ENCODE measurements around the gene NODAL. TPM values are rescaled to one million over a fixed set of nuclear protein-coding genes. Genes with fewer than 3 reads are reported as not detected.

NODAL gene
- total RNA-seq, 1 donor from 2014 or later: 0.38 TPM

DNA sequence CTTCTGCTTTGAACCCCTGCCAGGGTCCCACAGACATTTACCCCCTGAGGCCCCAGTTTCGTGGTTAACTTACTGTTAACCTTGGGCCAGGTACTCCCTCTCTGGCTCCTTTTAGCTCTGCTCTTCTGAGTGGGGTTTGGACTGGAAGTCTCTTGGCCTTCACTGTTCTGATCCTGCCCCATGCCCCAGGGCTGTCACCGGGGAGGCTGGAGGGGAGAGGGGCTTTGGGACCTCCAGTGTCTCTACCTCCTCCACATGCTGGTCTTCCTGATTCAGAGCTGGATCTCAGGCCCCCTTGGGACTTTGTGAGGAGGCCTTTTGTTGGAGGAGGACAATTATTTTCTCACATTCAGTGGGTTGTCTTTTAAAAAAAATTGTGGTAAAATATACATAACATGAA, 24.4 kb upstream of the NODAL start:
- intact Hi-C loops (cut with DNase I): no loop called here
- no peak for DNase-seq (ENCODE audit: low spot score)

DNA sequence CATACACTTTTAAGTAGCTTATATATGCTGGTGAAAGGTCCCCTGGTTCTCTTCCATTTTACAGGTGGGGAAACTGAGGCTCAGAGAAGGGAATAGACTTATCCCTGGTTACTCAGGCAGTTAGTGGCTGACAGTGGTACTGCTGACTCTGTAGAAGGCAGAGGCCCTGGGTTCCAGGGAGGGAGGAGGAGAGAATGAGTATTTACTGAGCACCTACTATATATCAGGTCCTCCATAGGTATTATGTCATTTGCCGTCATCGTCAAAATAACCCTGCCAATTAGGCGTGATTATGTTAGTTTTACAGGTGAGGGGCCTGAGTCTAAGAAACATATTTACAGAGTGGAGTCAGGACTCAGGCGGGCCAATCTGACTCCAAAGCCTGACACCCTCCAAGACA, 23.8 kb upstream of the NODAL start:
- no peak for DNase-seq (ENCODE audit: low spot score)
- intact Hi-C loops (cut with DNase I): no loop called here

DNA sequence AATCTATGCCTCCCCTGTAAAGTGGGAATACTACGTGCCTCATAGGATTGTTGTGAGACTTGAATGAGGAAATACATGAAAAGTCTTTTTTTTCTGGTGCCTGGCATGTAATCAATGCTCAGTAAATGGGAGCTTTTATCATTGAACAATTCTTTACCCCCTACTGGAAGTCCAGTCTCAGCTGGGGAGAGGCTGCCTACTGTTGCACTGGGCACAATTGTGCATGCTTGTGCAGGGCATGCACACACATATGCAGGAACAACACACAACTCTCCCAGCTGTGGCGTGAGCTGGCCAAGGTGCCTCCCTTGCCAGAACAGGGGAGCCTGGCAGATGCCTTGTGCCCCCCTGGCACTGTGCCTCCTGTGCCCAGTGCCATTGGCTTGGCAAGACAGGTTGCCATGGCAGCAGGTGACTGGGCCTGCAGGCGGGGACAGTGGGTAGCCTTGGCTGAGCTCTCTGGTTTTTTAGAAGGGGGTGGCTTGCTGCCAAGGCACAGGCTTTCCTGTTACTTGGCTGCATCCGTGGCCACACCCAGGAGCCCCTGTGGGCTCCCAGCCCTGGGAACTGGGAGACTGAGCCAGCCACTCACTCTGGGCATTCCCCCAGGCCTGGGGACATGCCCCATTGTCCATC, 21.0 kb upstream of the NODAL start:
- intact Hi-C loops (cut with DNase I): loop anchor here (5.0 kb wide), 2 partner anchors 295 to 425 kb away; partner anchors contain the start of gene PCBD1
- DNase-seq (ENCODE audit: low spot score): peak; percentile 88

DNA sequence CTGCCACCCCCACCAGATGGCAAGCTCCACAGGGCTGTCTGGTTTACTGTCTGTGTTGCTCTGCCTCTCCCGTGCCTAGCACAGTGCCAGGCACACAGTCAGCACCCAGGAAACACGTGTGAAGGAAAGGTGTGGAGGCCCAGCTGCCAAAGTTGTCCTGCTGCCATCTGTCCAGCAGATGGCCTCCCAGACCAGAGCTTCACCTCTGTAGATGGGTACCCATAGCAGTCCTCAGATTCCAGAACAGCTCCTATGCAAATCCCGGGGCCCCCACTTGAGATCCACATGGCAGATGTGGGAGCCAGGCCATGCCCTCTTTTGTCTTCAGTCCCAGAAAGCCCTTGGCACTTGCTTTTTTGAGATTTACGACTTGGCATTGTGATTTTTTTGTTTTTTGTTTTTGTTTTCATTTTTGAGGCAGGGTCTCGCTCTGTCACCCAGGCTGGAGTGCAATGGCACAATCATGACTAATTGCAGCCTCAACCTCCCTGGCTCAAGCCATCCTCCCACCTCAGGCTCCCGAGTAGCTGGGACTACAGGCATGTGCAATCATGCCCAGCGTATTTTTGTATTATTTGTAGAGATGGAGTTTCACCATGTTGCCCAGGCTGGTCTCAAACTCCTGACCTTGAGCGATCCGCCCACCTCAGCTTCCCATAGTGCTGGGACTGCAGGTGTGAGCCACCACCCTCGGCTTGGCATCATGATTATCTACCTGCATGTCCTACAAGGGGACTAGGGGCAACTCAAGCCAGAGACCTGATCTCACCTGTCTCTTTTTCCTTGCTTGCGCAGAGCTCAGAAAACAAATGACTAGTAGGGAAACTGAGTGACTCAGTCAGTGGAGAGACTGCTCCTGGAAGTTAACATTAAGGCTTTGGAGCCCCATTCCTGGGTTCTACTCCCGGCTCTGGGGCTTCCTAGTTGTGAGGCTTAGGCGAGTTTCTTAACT, 20.2 kb upstream of the NODAL start:
- DNase-seq (ENCODE audit: low spot score): no peak
- intact Hi-C loops (cut with DNase I): loop anchor here (1.0 to 5.0 kb wide), 3 partner anchors 79 to 426 kb away; partner anchors contain the start of gene PCBD1

DNA sequence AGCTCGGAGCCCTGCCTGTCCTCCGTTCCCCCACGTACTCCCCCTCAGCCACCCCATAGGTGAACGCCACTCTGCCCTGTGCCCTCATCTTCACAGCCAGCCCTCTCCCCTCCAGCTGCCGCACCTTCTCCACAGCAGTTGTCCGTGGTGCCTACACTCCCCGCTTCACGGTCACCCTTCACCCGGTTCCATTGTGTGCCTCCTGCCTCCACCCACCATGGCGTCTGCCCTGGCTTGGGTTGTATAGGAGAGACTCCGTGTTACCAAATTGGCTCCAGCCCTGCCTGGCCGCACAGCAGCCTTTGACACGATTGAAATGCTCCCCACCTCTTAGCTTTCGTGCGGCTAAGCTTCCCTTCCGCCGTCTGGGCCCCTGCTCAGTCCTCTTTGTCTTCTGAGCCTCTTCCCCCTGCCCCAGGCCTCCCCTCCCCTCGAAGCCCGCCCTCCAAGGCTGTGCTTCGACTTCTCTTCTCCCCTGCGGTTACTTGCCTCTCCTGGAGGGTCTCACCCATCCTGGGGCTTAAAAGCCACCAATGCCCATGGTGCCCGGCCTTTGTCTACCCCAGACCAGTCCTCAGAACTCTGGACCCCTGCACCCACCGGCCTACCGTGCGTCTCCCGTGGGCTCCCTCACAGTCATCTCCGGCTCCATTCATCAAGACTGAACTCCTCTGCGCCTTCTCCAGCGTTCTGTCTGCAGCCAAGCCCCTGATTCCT, 18.5 kb upstream of the NODAL start:
- intact Hi-C loops (cut with DNase I): loop anchor here (2.0 to 5.0 kb wide), 3 partner anchors 27 to 427 kb away; partner anchors contain the start of gene PCBD1
- no peak for DNase-seq (ENCODE audit: low spot score)

DNA sequence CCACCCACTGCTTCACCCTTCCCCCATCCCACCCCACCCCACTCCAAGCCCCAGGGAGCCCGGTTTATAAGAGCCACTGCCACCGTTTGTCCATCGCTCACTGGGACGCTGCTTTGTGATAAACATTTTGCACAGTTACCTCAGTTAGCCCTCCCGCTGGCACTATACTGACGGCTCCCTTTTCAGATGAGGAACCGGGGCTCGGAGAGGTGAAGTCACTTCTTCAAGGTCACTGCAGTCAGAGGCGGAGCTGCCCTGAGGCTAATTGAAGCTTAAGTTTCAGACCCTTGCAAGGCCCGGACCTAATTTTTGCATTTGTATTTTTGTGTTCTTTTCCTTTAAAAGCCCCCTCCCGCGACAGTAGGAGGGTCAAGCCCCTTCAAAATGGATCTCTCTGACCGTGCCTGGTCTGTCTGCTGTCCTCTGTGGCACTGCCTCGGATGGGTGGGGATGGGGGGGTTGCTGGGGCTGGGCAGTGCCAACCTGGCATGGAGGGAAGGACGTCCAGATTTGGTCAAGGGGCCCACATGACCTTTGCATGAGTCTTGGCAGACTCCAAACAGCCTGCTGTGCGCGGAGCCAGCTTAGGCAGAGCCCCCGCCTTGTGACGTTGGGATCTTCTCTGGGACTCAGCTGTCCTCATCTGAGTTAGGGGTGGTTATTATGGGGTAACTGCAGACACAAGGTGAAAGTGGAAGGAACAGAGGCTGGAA, 17.7 kb upstream of the NODAL start:
- no peak for DNase-seq (ENCODE audit: low spot score)
- intact Hi-C loops (cut with DNase I): loop anchor here (2.0 kb wide), 1 partner anchor 26 kb away; no protein-coding TSS in a partner anchor

DNA sequence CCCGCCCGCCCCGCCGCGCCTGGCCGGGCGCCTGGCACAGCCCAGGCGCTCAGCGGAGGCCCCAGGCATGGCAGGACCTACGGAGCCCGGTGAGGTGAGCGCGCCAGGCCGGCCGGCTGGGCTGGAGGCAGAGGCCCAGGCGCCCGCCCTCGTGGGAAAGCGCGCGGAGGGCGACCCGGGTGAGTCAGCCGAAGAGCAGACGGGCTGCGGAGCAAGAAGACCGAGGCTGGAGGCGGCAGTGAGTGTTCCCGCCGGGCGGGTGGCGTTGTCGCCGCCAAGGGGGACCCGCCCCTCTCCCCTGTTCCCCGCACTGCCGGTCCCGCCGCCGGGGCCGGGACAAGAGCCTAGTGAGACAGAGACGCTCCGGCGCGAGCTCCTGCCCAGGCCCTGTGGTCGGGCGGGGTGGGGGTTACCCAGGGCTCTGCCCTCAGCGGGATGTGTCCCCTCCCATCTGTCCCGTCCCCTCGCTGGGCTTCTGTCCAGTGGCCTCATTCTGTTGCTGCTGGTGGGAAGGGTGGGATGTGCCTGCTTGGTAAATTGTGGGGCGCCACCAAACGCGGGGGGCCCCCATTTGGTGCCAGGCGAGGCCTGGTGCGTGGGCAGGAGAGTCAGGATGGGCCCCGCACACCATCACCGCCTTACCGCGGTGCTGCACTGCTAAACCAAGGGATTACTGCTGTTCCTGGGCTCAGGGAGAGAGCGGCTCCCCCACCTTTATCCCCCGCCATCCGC, 17.0 kb upstream of the NODAL start:
- peak; percentile 83 for DNase-seq (ENCODE audit: low spot score)
- intact Hi-C loops (cut with DNase I): loop anchor here (2.0 kb wide), 1 partner anchor 26 kb away; no protein-coding TSS in a partner anchor

DNA sequence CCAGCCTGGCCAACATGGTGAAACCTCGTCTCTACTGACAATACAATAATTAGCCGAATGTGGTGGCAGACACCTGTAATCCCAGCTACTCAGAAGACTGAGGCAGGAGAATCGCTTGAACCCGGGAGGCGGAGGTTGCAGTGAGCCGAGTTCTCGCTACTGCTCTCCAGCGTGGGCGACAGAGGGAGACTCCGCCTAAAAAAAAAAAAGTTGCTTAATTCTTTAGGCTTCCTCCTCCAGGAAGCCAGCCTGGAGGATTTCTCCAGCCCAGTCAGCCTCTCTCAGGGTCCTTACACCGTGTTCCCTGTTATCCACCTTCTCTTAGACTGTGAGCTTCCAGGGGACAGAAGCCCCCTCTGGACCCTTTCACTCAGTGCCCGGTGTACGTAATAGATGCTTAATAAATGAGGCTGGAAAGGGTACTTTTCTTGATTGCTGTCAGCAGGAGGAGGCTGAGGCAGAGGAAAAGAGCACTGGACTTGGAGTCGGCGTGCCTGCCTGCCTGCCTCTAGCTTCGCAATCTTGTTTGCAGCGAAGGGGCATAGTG, 16.4 kb upstream of the NODAL start:
- intact Hi-C loops (cut with DNase I): loop anchor here (2.0 kb wide), 1 partner anchor 25 kb away; no protein-coding TSS in a partner anchor
- DNase-seq (ENCODE audit: low spot score): no peak

DNA sequence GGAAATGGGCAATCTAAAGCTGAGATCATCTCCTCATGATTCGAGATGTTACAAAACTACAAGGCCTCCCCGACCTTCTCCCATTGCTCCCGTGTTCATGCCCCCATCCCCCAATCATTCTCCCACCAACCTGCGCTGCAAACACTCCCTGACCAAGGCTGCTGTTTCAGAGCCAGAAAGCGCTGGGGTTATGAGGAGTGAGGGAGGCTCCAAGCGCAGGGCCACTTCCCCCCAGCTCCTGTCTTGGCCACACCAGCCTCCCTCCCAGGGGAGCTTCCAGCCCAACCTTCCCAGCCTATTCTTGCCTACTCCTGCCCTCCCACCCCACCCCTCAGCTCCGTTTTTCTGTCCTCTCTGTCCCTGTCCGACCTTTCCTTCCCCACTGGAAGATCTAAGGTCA, 14.7 kb upstream of the NODAL start:
- intact Hi-C loops (cut with DNase I): no loop called here
- DNase-seq (ENCODE audit: low spot score): no peak

DNA sequence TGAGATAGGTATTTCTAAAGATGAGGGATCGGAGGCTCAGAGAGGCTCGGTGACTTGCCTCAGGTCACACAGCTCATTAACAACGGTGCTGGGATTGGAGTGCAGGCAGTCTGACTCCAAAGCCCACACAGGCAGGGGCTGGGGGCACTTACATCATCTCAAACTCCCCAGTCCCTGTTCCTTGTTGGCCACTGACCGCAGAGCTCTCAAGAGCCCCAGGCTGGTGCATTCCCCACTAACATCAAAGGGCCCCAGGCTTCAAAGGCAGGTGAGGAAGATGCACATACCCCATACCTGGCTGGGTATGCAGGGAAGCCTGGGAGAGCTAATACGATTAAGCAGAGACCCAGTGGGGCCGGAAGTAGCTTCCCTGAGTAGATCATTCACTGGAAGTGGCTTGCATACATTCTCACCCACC, 13.7 kb upstream of the NODAL start:
- DNase-seq (ENCODE audit: low spot score): no peak
- intact Hi-C loops (cut with DNase I): no loop called here

DNA sequence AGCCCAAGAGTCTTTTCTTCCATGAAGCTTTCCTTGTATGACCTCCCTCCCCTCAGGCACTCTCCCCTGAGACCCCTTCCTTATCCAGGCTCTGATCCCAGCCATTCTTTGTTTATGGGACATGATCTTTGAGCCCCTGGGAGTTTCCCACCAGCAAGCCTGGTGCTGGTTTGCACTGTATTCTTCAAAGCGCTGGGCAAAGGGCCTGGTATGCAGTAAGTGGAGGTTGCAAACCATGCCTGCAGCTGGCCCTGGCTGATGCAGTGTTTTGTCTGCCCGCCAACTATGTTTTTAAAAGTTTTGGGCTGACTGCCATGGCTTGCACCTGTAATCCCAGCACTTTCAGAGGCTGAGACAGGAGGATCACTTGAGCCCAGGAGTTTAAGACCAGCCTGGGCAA, 6.8 kb upstream of the NODAL start:
- intact Hi-C loops (cut with DNase I): no loop called here
- no peak for DNase-seq (ENCODE audit: low spot score)

DNA sequence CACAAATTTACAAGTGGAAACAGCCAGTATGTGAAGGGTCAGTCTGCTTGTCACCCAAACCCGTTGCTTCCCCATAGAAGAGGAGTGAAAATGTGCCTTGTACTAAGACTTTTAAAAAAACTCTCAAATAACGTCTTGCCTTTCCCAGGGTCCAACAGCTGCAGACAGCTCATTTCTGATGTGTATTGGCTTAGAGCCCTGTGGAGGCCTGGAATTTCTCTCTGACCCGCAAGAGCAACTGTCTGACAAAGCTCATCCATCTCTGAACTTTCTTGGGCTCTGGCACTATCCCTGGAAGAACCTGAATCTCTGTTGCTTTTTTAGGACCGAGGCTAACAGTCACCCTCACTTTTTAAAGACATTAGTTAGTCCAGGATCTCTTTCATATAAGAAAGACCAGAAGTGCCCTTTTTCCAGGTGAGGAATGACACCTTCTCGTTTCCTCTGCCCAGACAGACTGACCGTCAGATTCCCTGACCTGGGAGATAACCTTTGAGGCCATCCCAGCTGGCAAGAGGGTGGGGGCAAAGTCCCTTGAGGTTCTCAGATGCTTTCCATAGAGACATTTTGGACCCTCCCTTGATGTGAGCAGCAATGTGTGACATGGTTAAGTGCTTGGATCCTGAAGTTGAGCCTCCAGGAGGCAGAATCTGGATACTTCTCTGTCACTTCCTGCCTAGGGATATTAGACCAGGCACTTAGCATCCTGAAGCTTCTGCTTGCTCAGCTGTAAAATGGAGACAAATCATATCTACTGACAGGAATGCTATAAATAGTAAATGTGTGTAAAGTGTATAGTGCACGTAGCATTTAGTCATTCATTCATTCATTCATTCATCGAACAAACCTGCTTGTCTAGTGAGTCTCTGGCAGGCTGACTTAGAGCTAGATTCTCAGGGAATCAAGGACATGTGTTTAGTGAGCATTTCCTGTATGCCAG, 4.5 kb upstream of the NODAL start:
- no peak for DNase-seq (ENCODE audit: low spot score)
- intact Hi-C loops (cut with DNase I): no loop called here

DNA sequence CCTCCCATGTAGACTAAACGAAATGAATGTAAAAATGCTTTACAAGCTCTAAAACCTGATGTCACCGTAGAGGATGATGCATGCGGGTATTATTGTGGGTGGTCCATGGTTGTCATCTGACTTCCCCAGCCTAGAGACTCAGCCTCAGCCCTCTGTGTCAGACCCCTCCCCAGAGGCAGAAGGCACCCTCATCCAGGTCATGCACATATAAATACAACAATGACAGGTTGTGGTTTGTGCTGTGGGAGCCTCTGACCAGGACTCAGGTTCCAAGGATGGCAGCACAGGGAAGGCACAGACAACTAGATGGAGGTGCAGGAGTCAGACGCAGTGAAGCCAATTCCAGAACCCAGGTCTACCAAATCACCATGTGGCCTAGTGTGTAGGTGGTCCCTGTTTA, 3.3 kb upstream of the NODAL start:
- intact Hi-C loops (cut with DNase I): no loop called here
- DNase-seq (ENCODE audit: low spot score): no peak

DNA sequence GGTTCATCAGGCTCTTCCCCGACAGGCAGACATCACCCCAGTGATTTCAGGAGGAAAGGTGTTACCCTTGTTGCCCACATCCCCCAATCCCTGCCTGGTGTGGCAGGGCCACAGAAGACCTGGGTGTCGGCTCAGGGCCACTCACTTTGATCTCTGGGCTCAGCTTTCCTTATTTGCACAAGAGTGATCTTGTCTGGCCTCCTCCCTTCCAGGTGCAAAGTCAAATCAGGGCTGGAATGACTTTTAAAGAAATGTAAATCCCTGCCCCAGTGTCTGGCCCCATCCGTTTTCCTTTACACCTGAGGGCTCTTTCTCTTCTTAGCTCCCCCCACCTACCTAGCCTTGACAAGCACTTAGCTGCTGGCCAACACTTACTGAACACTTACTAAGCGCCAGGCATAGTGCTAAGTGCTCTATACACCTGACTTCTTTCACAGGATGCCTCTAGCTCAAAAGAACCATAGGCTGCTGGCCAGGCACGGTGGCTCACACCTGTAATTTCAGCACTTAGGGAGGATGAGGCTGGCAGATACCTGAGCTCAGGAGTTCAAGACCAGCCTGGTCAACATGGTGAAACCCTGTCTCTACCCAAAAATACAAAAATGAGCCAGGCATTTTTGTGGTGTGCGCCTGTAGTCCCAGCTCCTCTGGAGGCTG, 979 bp upstream of the NODAL start:
- intact Hi-C loops (cut with DNase I): no loop called here

DNA sequence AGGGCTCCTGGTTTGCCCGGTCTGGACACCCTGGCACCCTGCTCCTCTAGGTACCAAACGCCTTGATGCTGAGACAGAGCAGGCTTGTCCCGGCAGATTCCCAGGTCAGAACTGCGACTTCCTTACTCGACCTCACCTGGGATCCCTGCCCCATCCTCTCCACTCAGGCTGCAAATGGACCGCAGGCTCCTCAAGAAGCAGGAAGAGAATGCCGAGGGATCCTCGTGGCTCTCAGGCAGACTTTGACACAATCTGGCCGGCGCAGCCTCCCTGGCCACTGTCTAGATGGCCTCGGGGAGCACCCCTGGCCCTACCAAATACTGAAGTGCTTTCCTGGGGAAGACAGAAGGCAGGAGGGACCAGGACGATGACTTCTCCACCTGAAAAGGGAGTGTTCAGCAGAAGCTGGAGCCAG, 421 bp upstream of the NODAL start:
- no peak for DNase-seq (ENCODE audit: low spot score)
- intact Hi-C loops (cut with DNase I): no loop called here

More for the DNA sequence above, 979 bp upstream of the NODAL start:
- no peak for DNase-seq (ENCODE audit: low spot score)

DNA sequence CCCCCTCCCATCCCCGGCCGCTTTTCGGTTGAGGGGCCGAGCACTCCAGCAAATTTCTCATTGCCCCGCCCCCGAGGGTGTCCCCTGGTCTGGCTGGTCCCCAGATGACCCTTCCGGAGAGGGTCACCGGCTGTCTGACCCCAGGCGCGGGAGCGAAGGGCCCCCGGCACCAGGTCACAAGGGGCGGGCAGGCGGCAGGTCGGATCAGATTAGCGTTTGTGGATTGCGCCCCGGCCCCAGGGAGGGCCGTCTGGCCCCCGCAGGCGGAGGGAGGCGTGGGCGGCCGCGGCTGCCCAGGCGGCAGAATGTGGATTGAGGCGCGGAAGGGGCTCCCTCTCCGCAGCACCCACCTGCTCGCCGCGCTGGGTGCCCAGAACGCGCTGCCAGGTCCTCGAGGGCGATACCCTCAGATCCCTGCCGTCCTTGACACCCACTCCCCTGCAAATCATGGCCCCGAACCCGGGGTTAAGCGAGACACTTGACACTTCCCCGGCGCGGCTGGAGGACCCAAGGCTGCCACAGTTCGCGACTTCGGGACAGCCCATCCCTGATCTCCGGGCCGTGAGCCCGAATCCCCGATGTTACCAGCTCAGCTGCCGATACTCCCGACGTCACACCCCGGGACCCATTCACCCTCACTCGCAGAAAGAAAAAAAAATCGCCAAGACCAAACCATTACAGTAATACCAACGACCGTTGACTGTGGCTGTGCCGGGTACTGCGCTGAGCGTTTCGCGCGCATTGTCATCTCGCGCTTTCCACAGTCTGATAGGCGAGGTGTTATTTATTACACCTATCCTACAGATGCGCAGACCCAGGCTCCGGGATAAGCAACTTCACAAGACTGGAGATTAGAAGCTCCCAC, 953 bp downstream of the NODAL start:
- no peak for DNase-seq (ENCODE audit: low spot score)

More for the DNA sequence above, 953 bp downstream of the NODAL start:
- intact Hi-C loops (cut with DNase I): no loop called here
